GM18868 (cell line): Measurements from ENCODE around the gene ZNF417.
"Not testable (repeated sequence)": the region's sequence is repeated elsewhere in the genome, so short reads cannot be mapped to it uniquely, and the experiment has no call there.

Source experiments
- ATAC-seq: cut with Tn5 transposase; IDR thresholded peaks from one replicate; pipeline ENCODE4 v1.9.1; 2021; ENCODE audit warnings: mild to moderate bottlenecking, moderate library complexity; ENCODE audit not compliant: unreplicated experiment

Gene ZNF417

GRCh38 chr19:57916168-57916995, at the start of gene ZNF417:
ZNF417 (minus strand) TSS chr19:57916592; CDS start chr19:57916411, 181 bp downstream.
- peak; percentile 97 for ATAC-seq

DNA sequence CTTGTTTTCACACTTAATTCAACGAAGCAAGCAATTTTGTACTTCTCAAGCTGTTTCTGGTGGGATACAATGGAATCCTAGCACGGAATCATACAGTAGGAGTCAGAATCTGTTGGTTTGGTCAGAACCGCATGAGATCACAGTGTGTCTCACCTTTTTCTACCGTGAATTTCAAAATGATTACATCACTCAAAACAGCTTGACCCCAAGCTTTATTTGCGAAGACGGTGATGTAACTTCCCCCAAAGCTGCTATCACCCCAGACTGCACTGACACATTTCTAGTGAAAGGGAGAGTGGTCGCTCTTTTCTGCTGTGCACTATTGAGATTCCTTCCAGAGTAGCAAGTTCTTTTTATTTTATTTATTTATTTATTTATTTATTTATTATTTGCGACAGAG, 48.4 kb upstream of the ZNF417 start:
- ATAC-seq = no peak

DNA sequence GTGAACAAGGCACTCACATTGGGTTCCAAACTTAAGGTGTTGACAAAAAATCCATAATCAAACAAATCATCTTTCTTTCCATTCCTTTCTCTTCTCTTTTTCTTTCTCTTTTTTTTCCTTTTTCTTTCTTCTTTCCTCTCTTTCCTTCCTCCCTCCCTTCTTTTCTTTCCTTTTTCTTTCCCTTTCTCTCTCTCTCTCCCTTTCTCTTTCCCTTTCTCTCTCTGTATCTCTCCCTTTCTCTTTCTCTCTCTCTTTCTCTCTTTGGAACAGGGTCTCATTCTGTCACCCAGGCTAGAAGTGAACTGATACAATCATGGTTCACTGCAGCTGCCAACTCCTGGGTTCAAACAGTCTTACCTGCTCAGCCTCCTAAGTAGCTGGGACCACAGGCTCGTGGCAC, 45.4 kb upstream of the ZNF417 start:
- ATAC-seq = no peak

DNA sequence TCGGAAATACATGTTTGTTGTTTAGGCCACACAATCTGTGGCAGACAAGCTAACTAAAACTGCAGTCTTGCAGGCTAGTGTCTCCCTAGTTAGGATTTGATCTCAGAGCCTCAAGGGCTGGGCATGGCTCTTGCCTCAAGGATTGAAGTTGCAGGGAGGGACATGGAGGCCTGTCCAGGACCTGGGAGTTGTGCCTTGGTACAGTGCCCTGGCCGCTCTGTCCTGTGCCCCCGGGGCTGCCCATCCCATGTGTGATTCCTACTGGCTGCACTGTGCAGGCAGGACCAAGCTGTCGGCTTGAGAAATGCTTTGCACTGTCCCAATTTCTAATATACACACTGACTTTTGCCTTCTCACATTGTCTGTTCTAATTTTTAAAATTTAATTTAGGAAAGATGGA, 38.6 kb upstream of the ZNF417 start:
- ATAC-seq = no peak

DNA sequence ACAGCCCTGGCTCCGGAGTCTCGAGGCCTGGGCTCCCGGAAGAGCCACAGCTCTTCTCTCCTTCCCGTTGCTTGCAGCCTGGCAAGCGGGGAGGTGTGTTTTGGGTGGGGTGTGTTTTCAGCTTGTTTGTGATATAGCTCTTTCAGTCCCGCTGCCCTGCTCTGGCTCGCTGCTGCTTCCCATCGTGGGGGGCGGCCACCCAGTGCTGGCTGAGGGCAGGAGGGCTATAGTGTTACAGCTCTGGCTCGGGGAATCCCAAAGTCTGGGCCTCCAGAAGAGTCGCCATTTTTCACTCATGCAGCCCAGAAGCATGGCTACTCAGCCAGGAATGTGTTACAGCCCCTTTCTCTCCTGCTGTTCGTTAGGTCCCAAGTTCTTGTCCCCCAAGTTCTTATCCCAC, 33.3 kb upstream of the ZNF417 start:
- ATAC-seq = no peak

GRCh38 chr19:57949296-57949695, 32.9 kb upstream of the ZNF417 start:
- no peak for ATAC-seq

- ATAC-seq = peak; percentile 94
Measured at GRCh38 chr19:57947419-57948134, 31.2 kb upstream of the ZNF417 start, which contains the start of gene ZNF256. ZNF256 (minus strand) TSS chr19:57947706; CDS start chr19:57947474, 232 bp downstream.

GRCh38 chr19:57947088-57947418, 30.7 kb upstream of the ZNF417 start:
- peak; percentile 5 for ATAC-seq

DNA sequence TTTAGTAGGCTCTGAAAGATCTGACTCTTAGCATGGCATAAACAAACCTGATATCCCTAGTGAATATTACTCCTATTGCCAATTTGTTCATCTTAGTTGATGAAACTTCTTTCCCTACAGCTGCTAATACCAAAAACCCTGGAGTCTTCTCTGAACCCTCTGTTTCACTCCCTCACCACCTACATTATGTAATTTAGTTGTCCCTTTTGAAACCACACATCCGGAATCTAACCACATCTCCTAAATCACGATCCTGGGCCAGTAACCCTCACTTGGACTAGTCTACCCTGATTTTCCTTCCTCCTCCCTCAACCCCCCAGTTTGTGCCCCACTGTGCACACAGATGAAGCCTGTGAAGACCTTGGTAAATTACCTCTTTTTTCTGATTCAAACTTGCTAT, 29.9 kb upstream of the ZNF417 start:
- no peak for ATAC-seq

GRCh38 chr19:57941593-57941992, 25.2 kb upstream of the ZNF417 start:
- no peak for ATAC-seq

GRCh38 chr19:57935731-57936130, 19.3 kb upstream of the ZNF417 start:
- no peak for ATAC-seq

DNA sequence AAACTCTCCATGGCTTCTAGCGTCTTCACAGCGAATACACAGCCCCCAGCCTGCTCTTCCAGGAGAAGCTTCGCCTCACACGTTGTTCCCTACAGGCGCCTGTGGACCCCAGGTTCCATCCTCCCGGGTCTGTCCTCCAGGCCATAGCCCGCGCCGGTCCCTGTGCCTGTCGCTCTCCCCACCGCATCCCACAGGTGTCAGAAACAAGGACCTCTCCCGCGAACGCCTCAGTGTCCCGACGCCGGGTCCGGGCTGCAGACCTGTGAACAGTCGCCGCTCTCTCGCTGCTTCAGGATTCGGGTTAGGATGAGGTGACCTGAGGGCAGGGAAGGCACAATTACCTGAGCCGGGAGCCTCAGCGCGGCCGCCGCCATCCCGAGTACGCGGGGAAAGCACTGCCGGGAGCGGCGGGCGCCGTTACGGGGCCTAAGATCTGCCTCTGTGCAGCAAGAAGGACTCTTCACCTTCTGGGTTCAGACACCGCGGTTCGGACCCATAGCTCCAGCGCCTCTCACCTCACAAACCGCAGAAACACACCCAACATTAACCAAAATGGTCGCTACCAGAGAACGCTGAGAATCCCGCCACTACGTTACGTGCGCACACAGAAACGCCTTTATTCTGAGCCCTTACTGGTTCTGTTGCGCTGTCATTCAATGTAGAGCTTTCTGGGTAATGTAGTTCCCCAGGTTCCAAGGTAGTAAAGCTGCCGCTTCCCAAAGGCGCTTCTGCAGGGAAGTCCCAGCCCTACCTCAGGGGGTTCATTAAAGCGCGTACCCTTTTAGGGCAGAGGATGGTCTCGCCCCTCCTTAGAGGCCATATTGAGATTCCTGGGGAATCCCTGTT, 18.7 kb upstream of the ZNF417 start, which contains the start of gene ZNF418:
Gene ZNF418, minus strand, starts transcription at position 583 of the 846 bp plus-strand sequence. CDS start 1,580 bp downstream, outside the sequence.
- ATAC-seq = peak; percentile 68

- ATAC-seq = no peak
Measured at GRCh38 chr19:57927587-57927986, 11.2 kb upstream of the ZNF417 start.

- ATAC-seq = no peak
Measured at GRCh38 chr19:57914531-57914930, 1.9 kb downstream of the ZNF417 start.

GRCh38 chr19:57907394-57907793, 9.0 kb downstream of the ZNF417 start:
- no peak for ATAC-seq

GRCh38 chr19:57905258-57905657, 11.1 kb downstream of the ZNF417 start:
- no peak for ATAC-seq

- no peak for ATAC-seq
Measured at GRCh38 chr19:57903618-57904184, 12.7 kb downstream of the ZNF417 start.

- ATAC-seq = no peak
Measured at GRCh38 chr19:57900311-57900710, 16.1 kb downstream of the ZNF417 start.

- not testable (repeated sequence) for ATAC-seq
Measured at GRCh38 chr19:57890706-57891105, 25.7 kb downstream of the ZNF417 start.

- peak; percentile 87 for ATAC-seq
Measured at GRCh38 chr19:57888560-57889231, 27.7 kb downstream of the ZNF417 start, which contains the start of gene ZNF814. ZNF814 (minus strand) TSS chr19:57889037; CDS start chr19:57888802, 235 bp downstream.
